Neutrophil (primary cell): ENCODE results near the gene RNF144A.

Experiments
- H3K27ac ChIP-seq: fragments of 200-600 bp; sonication (generic); 2 replicates; pipeline ENCODE4 v1.5.1; 2016; ENCODE audit warnings: mild to moderate bottlenecking, moderate library complexity
- H3K27me3 ChIP-seq: fragments of 200-600 bp; sonication (generic); 2 replicates; pipeline ENCODE4 v1.6.0; 2016; ENCODE audit warnings: mild to moderate bottlenecking
- H3K36me3 ChIP-seq: fragments of 200-600 bp; sonication (generic); 2 replicates; pipeline ENCODE4 v1.5.1; 2017
- H3K4me1 ChIP-seq, 2 experiments: fragments of 200-600 bp in 1 of 2; sonication (generic) in 1 of 2; 1 replicate in 1 of 2; 2 replicates in 1 of 2; pipeline versions ENCODE4 v1.5.1 to v1.6.1; 2013 to 2016; ENCODE audit warnings: low read depth in 1 of 2, low read length in 1 of 2, mild to moderate bottlenecking in 1 of 2, moderate library complexity in 1 of 2; ENCODE audit not compliant: control insufficient read depth in 1 of 2, insufficient read depth in 1 of 2
- H3K4me3 ChIP-seq, 2 experiments: fragments of 200-600 bp in 1 of 2; sonication (generic) in 1 of 2; 1 replicate in 1 of 2; 2 replicates in 1 of 2; pipeline ENCODE4 v1.5.1; 2013 to 2016; ENCODE audit warnings: low read depth in 1 of 2, low read length in 1 of 2, mild to moderate bottlenecking in 1 of 2, moderate library complexity in 1 of 2
- H3K9me3 ChIP-seq: fragments of 200-600 bp; sonication (generic); 2 replicates; pipeline ENCODE4 v1.5.1; 2016
- TF ChIP-seq, protein P1 (sequence below): fragments of 200-600 bp; sonication (generic); IDR thresholded peaks from 2 replicates; pipeline ENCODE4 v1.5.1; 2016; ENCODE audit warnings: antibody characterized with exemption

RNF144A gene

DNA sequence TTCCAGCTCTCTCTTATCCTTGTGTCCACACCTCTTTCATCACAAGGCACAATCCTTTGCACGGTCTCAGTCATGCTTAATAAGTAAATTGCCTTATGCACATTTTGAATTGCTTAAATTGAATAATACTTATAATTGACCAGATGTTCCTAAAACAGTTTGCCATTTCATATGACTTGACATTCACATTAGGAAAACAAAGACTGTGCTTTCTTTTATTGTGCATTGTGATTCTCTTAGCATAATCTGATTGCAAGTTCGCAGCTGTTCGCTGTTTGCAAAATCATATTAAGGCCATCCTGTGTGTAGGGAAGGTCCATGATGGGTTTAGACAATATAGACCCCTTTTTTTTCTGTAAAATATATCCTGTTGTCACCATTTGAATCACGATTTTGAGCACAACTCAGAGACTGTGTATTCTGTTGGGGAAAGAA lies 75.6 kb downstream of the RNF144A start:
- Histone ChIP-seq H3K27me3 (no peaks in the 10 kb centered on the region), H3K27ac (no peak overlapping the region), H3K9me3 (no peaks in the 10 kb centered on the region), H3K4me3 (no peak overlapping the region), H3K36me3 (no peaks in the 10 kb centered on the region), H3K4me1 (peaks cover 5 to 10% of the 10 kb centered on the region in 2 experiments)
- TF ChIP-seq, protein P1, sequence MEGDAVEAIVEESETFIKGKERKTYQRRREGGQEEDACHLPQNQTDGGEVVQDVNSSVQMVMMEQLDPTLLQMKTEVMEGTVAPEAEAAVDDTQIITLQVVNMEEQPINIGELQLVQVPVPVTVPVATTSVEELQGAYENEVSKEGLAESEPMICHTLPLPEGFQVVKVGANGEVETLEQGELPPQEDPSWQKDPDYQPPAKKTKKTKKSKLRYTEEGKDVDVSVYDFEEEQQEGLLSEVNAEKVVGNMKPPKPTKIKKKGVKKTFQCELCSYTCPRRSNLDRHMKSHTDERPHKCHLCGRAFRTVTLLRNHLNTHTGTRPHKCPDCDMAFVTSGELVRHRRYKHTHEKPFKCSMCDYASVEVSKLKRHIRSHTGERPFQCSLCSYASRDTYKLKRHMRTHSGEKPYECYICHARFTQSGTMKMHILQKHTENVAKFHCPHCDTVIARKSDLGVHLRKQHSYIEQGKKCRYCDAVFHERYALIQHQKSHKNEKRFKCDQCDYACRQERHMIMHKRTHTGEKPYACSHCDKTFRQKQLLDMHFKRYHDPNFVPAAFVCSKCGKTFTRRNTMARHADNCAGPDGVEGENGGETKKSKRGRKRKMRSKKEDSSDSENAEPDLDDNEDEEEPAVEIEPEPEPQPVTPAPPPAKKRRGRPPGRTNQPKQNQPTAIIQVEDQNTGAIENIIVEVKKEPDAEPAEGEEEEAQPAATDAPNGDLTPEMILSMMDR = no peak

DNA sequence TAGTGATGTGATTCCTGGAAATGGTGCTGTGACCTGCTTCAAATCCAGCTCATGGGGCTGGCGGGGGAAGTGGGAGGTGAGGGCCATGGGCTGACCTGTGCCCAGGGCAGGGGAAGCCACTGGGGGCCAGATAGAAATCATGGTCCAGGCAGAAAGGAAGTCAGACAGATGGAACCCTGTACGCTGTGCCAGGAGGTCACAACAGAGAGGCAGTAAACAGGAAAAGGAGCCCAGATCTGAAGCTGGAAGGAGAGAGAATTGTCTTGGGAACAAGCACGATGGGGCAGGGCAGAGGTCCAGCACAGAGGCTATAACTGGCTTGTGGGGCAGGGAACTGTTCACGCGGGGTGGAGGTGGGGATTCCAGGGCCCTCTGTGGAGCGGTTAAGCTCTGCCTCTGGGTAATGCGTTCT lies 76.0 kb downstream of the RNF144A start:
- H3K27ac ChIP-seq = peak overlapping the region; percentile 57
- no peaks in the 10 kb centered on the region for H3K9me3 ChIP-seq
- no peak overlapping the region for H3K4me3 ChIP-seq
- peaks cover 5 to 10% of the 10 kb centered on the region in 2 experiments for H3K4me1 ChIP-seq
- no peaks in the 10 kb centered on the region for H3K36me3 ChIP-seq
- no peaks in the 10 kb centered on the region for H3K27me3 ChIP-seq
- TF ChIP-seq, protein P1 = no peak

DNA sequence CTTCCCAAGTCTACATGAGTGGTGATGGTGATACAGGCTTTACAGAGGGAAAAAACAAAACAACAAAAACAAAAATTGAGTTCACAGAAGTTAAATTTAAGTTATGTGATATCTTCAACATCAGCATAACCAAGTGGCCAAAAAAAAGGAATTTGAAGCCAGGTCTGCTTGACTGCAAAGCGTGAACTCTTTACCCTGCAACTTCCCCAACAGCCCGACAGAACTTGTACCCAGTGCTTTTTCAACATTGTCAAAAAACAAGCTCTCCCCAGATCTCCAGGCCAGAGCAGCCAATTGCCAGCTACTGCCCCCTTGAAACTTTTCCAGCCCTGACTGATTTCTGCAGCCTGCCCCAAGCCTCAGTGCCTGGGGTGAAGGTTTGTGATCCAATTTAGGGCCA lies 76.7 kb downstream of the RNF144A start:
- Histone ChIP-seq H3K27me3 (no peaks in the 10 kb centered on the region), H3K9me3 (no peaks in the 10 kb centered on the region), H3K36me3 (no peaks in the 10 kb centered on the region), H3K4me1 (peaks cover 10 to 16% of the 10 kb centered on the region in 2 experiments), H3K27ac (peak overlapping the region; percentile 57), H3K4me3 (no peak overlapping the region)
- TF ChIP-seq, protein P1 = no peak

DNA sequence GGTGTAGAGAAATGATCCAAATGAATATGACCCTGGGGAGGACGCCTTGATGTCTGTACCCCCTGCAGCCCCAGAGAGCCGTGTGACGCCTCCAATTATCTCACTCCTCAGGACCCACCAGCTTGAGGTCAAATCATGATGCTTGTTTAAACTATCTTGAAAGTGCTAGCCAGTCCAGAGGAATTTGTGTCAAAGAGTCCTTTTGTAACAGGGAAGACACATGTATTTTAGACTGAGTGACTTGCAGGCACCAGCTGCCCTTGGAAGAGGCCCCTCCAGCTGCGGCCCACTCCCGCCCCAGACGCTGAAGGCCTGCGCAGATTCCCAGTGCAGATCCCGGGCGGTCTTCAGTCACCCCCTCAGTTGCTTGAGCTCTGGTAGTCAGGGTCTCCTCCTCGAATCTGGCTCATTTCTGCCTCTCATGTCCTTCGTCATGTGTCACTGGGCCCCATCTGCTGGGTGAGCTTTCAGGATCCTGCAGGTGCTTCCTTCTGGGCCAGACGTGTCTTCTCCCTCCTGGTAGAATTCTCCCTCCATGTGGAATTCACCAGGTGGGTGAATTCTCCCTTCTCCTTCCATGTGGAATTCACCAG lies 77.4 kb downstream of the RNF144A start:
- TF ChIP-seq, protein P1 = no peak
- peaks cover 17 to 23% of the 10 kb centered on the region in 2 experiments for H3K4me1 ChIP-seq
- H3K4me3 ChIP-seq = no peak overlapping the region
- H3K27me3 ChIP-seq = no peaks in the 10 kb centered on the region
- H3K27ac ChIP-seq = peak overlapping the region; percentile 57
- H3K36me3 ChIP-seq = no peaks in the 10 kb centered on the region
- no peaks in the 10 kb centered on the region for H3K9me3 ChIP-seq

DNA sequence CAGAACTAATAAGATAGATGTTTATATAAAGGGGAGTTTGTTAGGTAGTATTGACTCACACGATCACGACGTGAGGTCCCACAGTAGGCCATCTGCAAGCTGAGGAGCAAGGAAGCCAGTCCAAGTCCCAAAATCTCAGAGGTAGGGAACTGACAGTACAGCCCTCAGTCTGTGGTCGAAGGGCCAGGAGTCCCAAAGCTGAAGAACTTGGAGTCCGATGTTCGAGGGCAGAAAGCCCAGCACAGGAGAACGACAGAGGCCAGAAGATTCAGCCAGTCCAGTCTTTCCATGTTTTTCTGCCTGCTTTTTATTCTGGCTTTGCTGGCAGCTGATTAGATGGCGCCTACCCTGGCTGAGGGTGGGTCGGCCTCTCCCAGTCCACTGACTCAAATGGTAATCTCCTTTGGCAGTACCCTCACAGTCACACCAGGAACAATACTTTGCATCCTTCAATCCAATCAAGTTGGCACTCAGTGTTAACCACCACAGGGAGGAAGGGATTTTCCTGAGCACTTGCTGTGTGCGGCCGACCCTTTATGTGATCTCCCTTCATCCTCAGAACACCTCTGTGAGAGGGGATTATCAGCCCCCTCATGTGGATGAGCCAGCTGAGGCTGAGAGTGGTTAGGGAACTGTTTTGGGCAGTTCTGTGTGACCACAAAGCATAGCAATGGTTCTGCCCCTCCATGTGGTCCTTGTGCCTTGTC lies 78.3 kb downstream of the RNF144A start:
- TF ChIP-seq, protein P1 = no peak
- Histone ChIP-seq H3K9me3 (no peaks in the 10 kb centered on the region), H3K4me1 (peaks cover 26 to 32% of the 10 kb centered on the region in 2 experiments), H3K27ac (no peak overlapping the region), H3K27me3 (no peaks in the 10 kb centered on the region), H3K36me3 (no peaks in the 10 kb centered on the region), H3K4me3 (no peak overlapping the region)
